ENCODE data around the gene TMEM151A.
A peak's percentile ranks its signal among the peaks of the same experiment; 100 is the strongest.
"Not testable (repeated sequence)": the region's sequence is repeated elsewhere in the genome, so short reads cannot be mapped to it uniquely, and the experiment has no call there.

TMEM151A gene

DNA sequence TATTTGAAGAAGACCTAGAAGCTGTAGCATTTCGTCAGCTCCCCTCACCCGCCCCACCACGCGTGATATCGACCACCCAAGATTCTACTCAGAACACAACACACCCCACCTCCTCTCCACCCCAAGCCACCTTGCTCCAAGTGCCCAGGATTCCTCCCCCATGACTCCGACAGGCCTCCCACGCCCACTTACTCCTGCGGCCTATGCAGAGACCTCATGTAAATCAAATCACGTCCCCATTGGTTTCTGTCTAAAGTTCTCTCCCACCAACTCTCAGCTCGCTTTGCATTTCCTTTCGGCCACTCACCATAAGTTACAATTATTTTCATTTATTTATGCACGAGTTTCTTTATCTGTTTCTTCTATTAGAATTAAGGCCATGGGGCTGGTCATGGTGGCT, 11.0 kb downstream of the TMEM151A start:
- Histone ChIP-seq H3K36me3 (ENCODE audit: control insufficient read depth in 1 of 2, insufficient read depth in 2 of 2, low read length in 2 of 2) (no peaks in the 10 kb centered on the region), H3K27ac (ENCODE audit: low read depth, low read length) (no peak overlapping the region), H3K27me3 (ENCODE audit: control insufficient read depth in 1 of 2, insufficient read depth in 2 of 2, low read length in 2 of 2) (no peaks in the 10 kb centered on the region), H3K9ac (ENCODE audit: low read depth in 1 of 2, low read length in 2 of 2) (no peak overlapping the region), H3K9me3 (ENCODE audit: control insufficient read depth in 1 of 2, low read length in 2 of 2) (no peaks in the 10 kb centered on the region), H3K4me1 (ENCODE audit: control insufficient read depth in 1 of 2, insufficient read depth in 2 of 2, low read length in 2 of 2) (no peaks in the 10 kb centered on the region), H3K4me3 (ENCODE audit: low read depth in 1 of 2, low read length in 2 of 2) (no peak overlapping the region)

- no peak overlapping the region for H3K4me3 ChIP-seq (ENCODE audit: low read depth in 1 of 2, low read length in 2 of 2)
- no peaks in the 10 kb centered on the region for H3K36me3 ChIP-seq (ENCODE audit: control insufficient read depth in 1 of 2, insufficient read depth in 2 of 2, low read length in 2 of 2)
- H3K4me1 ChIP-seq (ENCODE audit: control insufficient read depth in 1 of 2, insufficient read depth in 2 of 2, low read length in 2 of 2): peaks cover 9 to 14% of the 10 kb centered on the region in 2 donors
- H3K27ac ChIP-seq (ENCODE audit: low read depth, low read length): no peak overlapping the region
- no peak overlapping the region for H3K9ac ChIP-seq (ENCODE audit: low read depth in 1 of 2, low read length in 2 of 2)
- H3K27me3 ChIP-seq (ENCODE audit: control insufficient read depth in 1 of 2, insufficient read depth in 2 of 2, low read length in 2 of 2): no peaks in the 10 kb centered on the region
- H3K9me3 ChIP-seq (ENCODE audit: control insufficient read depth in 1 of 2, low read length in 2 of 2): no peaks in the 10 kb centered on the region
Measured at GRCh38 chr11:66309475-66309874, 17.8 kb downstream of the TMEM151A start.

DNA sequence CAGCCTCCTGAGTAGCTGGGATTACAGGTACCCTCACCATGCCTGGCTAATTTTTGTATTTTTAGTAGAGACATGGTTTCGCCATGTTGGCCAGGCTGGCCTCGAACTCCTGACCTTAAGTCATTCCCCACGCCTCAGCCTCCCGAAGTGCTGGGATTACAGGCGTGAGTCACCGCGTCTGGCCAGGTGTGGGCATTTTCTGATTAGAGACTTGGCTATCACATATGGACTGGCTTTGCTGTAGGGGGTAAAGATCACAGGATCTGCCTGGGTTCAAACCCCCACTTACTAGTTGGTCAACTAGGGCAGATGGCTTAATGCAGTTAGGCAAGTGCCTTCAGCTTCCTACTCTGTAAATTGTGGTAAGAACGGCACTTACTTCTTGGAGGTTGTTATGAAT, 18.6 kb downstream of the TMEM151A start:
- no peaks in the 10 kb centered on the region for H3K27me3 ChIP-seq (ENCODE audit: control insufficient read depth in 1 of 2, insufficient read depth in 2 of 2, low read length in 2 of 2)
- no peaks in the 10 kb centered on the region for H3K36me3 ChIP-seq (ENCODE audit: control insufficient read depth in 1 of 2, insufficient read depth in 2 of 2, low read length in 2 of 2)
- H3K4me1 ChIP-seq (ENCODE audit: control insufficient read depth in 1 of 2, insufficient read depth in 2 of 2, low read length in 2 of 2): peaks cover 9 to 14% of the 10 kb centered on the region in 2 donors
- H3K4me3 ChIP-seq (ENCODE audit: low read depth in 1 of 2, low read length in 2 of 2): no peak overlapping the region
- H3K9ac ChIP-seq (ENCODE audit: low read depth in 1 of 2, low read length in 2 of 2): no peak overlapping the region
- H3K27ac ChIP-seq (ENCODE audit: low read depth, low read length): no peak overlapping the region
- no peaks in the 10 kb centered on the region for H3K9me3 ChIP-seq (ENCODE audit: control insufficient read depth in 1 of 2, low read length in 2 of 2)

GRCh38 chr11:66310803-66311440, 19.2 kb downstream of the TMEM151A start:
- H3K4me1 ChIP-seq (ENCODE audit: control insufficient read depth in 1 of 2, insufficient read depth in 2 of 2, low read length in 2 of 2): peaks cover 9 to 16% of the 10 kb centered on the region in 2 donors
- H3K9me3 ChIP-seq (ENCODE audit: control insufficient read depth in 1 of 2, low read length in 2 of 2); H3K9ac ChIP-seq (ENCODE audit: low read depth in 1 of 2, low read length in 2 of 2); H3K27me3 ChIP-seq (ENCODE audit: control insufficient read depth in 1 of 2, insufficient read depth in 2 of 2, low read length in 2 of 2); H3K36me3 ChIP-seq (ENCODE audit: control insufficient read depth in 1 of 2, insufficient read depth in 2 of 2, low read length in 2 of 2); H3K4me3 ChIP-seq (ENCODE audit: low read depth in 1 of 2, low read length in 2 of 2); H3K27ac ChIP-seq (ENCODE audit: low read depth, low read length): not testable (repeated sequence)

DNA sequence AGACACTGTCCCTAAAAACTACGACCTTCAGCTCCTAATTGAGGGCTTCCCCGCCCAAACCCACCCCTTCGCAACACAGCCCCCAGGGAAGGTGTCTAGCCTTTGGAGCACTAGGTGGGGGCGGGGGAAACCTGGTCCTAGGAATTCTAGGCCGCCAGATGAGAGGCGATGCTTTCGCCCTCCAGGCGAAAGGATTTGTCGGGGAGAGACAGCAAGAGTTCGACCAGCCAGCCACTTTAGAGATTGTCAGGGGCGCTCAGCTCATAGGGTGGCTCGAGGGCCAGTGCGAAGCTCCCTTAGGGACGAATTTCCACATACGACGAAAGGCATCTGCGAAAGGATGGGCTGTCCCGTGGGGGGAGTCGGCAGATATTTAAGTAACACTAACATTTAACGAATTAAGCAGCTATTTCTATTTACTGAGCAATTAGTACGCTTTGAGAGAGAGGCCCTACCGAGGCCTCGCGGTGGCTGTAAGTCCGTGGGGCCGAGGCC, 19.8 kb downstream of the TMEM151A start:
- peak overlapping the region; percentile 27 to 67 for H3K9ac ChIP-seq (ENCODE audit: low read depth in 1 of 2, low read length in 2 of 2)
- H3K4me1 ChIP-seq (ENCODE audit: control insufficient read depth in 1 of 2, insufficient read depth in 2 of 2, low read length in 2 of 2): peaks cover 9 to 18% of the 10 kb centered on the region in 2 donors
- H3K36me3 ChIP-seq (ENCODE audit: control insufficient read depth in 1 of 2, insufficient read depth in 2 of 2, low read length in 2 of 2): no peaks in the 10 kb centered on the region
- peak overlapping the region; percentile 63 to 71 for H3K4me3 ChIP-seq (ENCODE audit: low read depth in 1 of 2, low read length in 2 of 2)
- peak overlapping the region; percentile 82 for H3K27ac ChIP-seq (ENCODE audit: low read depth, low read length)
- H3K9me3 ChIP-seq (ENCODE audit: control insufficient read depth in 1 of 2, low read length in 2 of 2): no peaks in the 10 kb centered on the region
- no peaks in the 10 kb centered on the region for H3K27me3 ChIP-seq (ENCODE audit: control insufficient read depth in 1 of 2, insufficient read depth in 2 of 2, low read length in 2 of 2)

DNA sequence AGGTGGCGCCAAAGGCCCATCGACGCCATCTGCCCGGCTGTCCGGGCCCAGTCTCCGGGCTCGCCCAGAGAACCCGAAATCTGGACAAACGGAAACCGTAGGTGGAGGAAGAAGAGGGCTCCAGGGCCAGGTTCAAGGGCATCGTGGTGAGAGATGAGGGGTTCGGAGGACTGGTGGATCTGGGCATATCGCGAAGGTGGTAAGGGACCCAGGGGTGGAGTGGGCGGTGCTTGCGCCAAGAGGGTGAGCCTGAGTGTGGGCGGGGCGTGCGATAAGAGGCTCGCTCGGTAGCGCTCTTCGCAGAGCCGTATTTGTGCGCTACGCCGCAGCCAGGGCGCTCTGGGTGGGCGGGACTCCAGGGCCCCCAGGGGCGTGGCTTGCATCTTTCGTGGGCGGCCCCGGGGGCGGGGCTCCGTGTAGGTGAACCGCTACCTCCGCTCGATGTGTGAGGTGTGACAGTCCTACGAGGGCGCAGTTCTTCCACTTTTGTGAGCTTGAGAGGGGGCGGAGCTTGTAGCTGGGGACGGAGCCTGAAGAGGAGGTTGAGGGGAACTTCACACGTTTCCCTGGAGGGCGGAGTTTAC, 20.4 kb downstream of the TMEM151A start:
- Histone ChIP-seq H3K4me1 (ENCODE audit: control insufficient read depth in 1 of 2, insufficient read depth in 2 of 2, low read length in 2 of 2) (peaks cover 9 to 18% of the 10 kb centered on the region in 2 donors), H3K4me3 (ENCODE audit: low read depth in 1 of 2, low read length in 2 of 2) (peak overlapping the region; percentile 63 to 71), H3K27me3 (ENCODE audit: control insufficient read depth in 1 of 2, insufficient read depth in 2 of 2, low read length in 2 of 2) (no peaks in the 10 kb centered on the region), H3K9ac (ENCODE audit: low read depth in 1 of 2, low read length in 2 of 2) (peak overlapping the region; percentile 27 to 67), H3K36me3 (ENCODE audit: control insufficient read depth in 1 of 2, insufficient read depth in 2 of 2, low read length in 2 of 2) (no peaks in the 10 kb centered on the region), H3K9me3 (ENCODE audit: control insufficient read depth in 1 of 2, low read length in 2 of 2) (no peaks in the 10 kb centered on the region), H3K27ac (ENCODE audit: low read depth, low read length) (peak overlapping the region; percentile 82)

GRCh38 chr11:66312549-66313320, 21.0 kb downstream of the TMEM151A start:
- Histone ChIP-seq H3K4me1 (ENCODE audit: control insufficient read depth in 1 of 2, insufficient read depth in 2 of 2, low read length in 2 of 2) (peaks cover 10 to 18% of the 10 kb centered on the region in 2 donors), H3K27me3 (ENCODE audit: control insufficient read depth in 1 of 2, insufficient read depth in 2 of 2, low read length in 2 of 2) (no peaks in the 10 kb centered on the region), H3K36me3 (ENCODE audit: control insufficient read depth in 1 of 2, insufficient read depth in 2 of 2, low read length in 2 of 2) (no peaks in the 10 kb centered on the region), H3K27ac (ENCODE audit: low read depth, low read length) (peak overlapping the region; percentile 83), H3K9me3 (ENCODE audit: control insufficient read depth in 1 of 2, low read length in 2 of 2) (no peaks in the 10 kb centered on the region), H3K4me3 (ENCODE audit: low read depth in 1 of 2, low read length in 2 of 2) (peak overlapping the region; percentile 65 to 71), H3K9ac (ENCODE audit: low read depth in 1 of 2, low read length in 2 of 2) (peak overlapping the region; percentile 47 to 67)

GRCh38 chr11:66313321-66314185, 21.9 kb downstream of the TMEM151A start:
- Histone ChIP-seq H3K36me3 (ENCODE audit: control insufficient read depth in 1 of 2, insufficient read depth in 2 of 2, low read length in 2 of 2) (no peaks in the 10 kb centered on the region), H3K4me3 (ENCODE audit: low read depth in 1 of 2, low read length in 2 of 2) (peak overlapping the region; percentile 50 to 65), H3K27me3 (ENCODE audit: control insufficient read depth in 1 of 2, insufficient read depth in 2 of 2, low read length in 2 of 2) (no peaks in the 10 kb centered on the region), H3K9ac (ENCODE audit: low read depth in 1 of 2, low read length in 2 of 2) (peak overlapping the region; percentile 47 to 61), H3K27ac (ENCODE audit: low read depth, low read length) (peak overlapping the region; percentile 83), H3K4me1 (ENCODE audit: control insufficient read depth in 1 of 2, insufficient read depth in 2 of 2, low read length in 2 of 2) (peaks cover 18 to 26% of the 10 kb centered on the region in 2 donors), H3K9me3 (ENCODE audit: control insufficient read depth in 1 of 2, low read length in 2 of 2) (no peaks in the 10 kb centered on the region)

- Histone ChIP-seq H3K27me3 (ENCODE audit: control insufficient read depth in 1 of 2, insufficient read depth in 2 of 2, low read length in 2 of 2) (no peaks in the 10 kb centered on the region), H3K9me3 (ENCODE audit: control insufficient read depth in 1 of 2, low read length in 2 of 2) (no peaks in the 10 kb centered on the region), H3K36me3 (ENCODE audit: control insufficient read depth in 1 of 2, insufficient read depth in 2 of 2, low read length in 2 of 2) (no peaks in the 10 kb centered on the region), H3K4me1 (ENCODE audit: control insufficient read depth in 1 of 2, insufficient read depth in 2 of 2, low read length in 2 of 2) (peaks cover 19 to 31% of the 10 kb centered on the region in 2 donors), H3K9ac (ENCODE audit: low read depth in 1 of 2, low read length in 2 of 2) (no peak overlapping the region), H3K27ac (ENCODE audit: low read depth, low read length) (no peak overlapping the region), H3K4me3 (ENCODE audit: low read depth in 1 of 2, low read length in 2 of 2) (no peak overlapping the region)
Measured at GRCh38 chr11:66314186-66314501, 22.4 kb downstream of the TMEM151A start.

All from duodenal mucosa (tissue), 2 donors.